Activated CD8-positive, alpha-beta T cell treated with anti-CD3 and anti-CD28 coated beads for 36 hours (primary cell): ENCODE measurements around the gene HOXD13. TPM values are rescaled to one million over a fixed set of nuclear protein-coding genes. Genes with fewer than 3 reads are reported as not detected.

ENCODE experiments used
- ATAC-seq: fragments of 200-7000 bp; cut with Tn5 transposase; one replicate; pipeline ENCODE4 v1.10.0; 2021; ENCODE audit warnings: mild to moderate bottlenecking, moderate library complexity
- CTCF ChIA-PET: fragments of 350-600 bp; sonication (Branson Sonifier 250); formaldehyde crosslinking; loops from one replicate; lab custom pipeline; 2021; ENCODE audit warnings: antibody characterized with exemption; lab: Charles Lee
- POLR2A ChIA-PET: fragments of 350-600 bp; sonication (Branson Sonifier 250); formaldehyde crosslinking; loops from one replicate; lab custom pipeline; 2021; ENCODE audit warnings: antibody characterized with exemption; lab: Charles Lee
- DNase-seq: peaks from one replicate; pipeline ENCODE4 v3.0.0-alpha.2; 2020
- H3K27ac Mint-ChIP-seq: one replicate; pipeline ENCODE4 v1.8.0; 2021; ENCODE audit warnings: mild to moderate bottlenecking, mixed read lengths
- H3K27me3 Mint-ChIP-seq: one replicate; pipeline ENCODE4 v1.8.0; 2021; ENCODE audit warnings: mixed read lengths
- H3K36me3 Mint-ChIP-seq: one replicate; pipeline ENCODE4 v1.8.0; 2021; ENCODE audit warnings: low read depth, mixed read lengths
- H3K4me1 Mint-ChIP-seq: one replicate; pipeline ENCODE4 v1.8.0; 2021; ENCODE audit warnings: low read depth, mixed read lengths
- H3K4me3 Mint-ChIP-seq: one replicate; pipeline ENCODE4 v1.8.0; 2021; ENCODE audit warnings: mild to moderate bottlenecking, moderate library complexity, mixed read lengths
- H3K9me3 Mint-ChIP-seq: one replicate; pipeline ENCODE4 v1.8.0; 2021; ENCODE audit warnings: mixed read lengths
- CTCF ChIP-seq: fragments of 200-600 bp; IDR thresholded peaks from one replicate; pipeline ENCODE4 v1.8.0; 2022; ENCODE audit warnings: antibody characterized with exemption, mild to moderate bottlenecking
- intact Hi-C: fragments of 100-400 bp; cut with micrococcal nuclease; formaldehyde crosslinking; loops from one replicate; pipeline ENCODE4 v1.10.0; 2022
- total RNA-seq, 2 experiments: library from RNA; stranded (reverse); gene quantifications; one replicate each; pipeline ENCODE4 v1.2.3, GENCODE V29; 2021

Gene HOXD13
- total RNA-seq, 2 experiments from 2014 or later = not detected

GRCh38 chr2:176085861-176086771 is 6.4 kb upstream of the HOXD13 start:
- H3K4me1 Mint-ChIP-seq = peaks cover 2% of the 10 kb centered on the region
- ATAC-seq = no peak
- intact Hi-C loops = loop anchor here (5.0 kb wide), 1 partner anchor 36 kb away; the partner anchor contains the start of gene HOXD9
- H3K27ac Mint-ChIP-seq = no peak overlapping the region
- peaks cover 13% of the 10 kb centered on the region for H3K36me3 Mint-ChIP-seq
- no peak overlapping the region for H3K4me3 Mint-ChIP-seq
- peaks cover 91% of the 10 kb centered on the region for H3K27me3 Mint-ChIP-seq
- no peak for DNase-seq
- peaks cover 11% of the 10 kb centered on the region for H3K9me3 Mint-ChIP-seq
- CTCF ChIA-PET = interaction anchor here (0.8 to 1.8 kb wide), 7 partner anchors 8 to 396 kb away, joined by 3 to 10 read pairs (median 4); no protein-coding TSS in a partner anchor
- TF ChIP-seq CTCF = peak; percentile 35
- POLR2A ChIA-PET = interaction anchor here (0.7 kb wide), 1 partner anchor 1249 kb away, joined by 3 read pairs; no protein-coding TSS in a partner anchor

GRCh38 chr2:176087330-176088047 is 5.0 kb upstream of the HOXD13 start:
- POLR2A ChIA-PET = no interaction called here
- CTCF ChIA-PET = interaction anchor here (1.9 to 2.4 kb wide), 2 partner anchors 10 to 398 kb away, joined by 13 to 17 read pairs; no protein-coding TSS in a partner anchor
- H3K36me3 Mint-ChIP-seq = peaks cover 10% of the 10 kb centered on the region
- ATAC-seq (no peak), DNase-seq (no peak)
- H3K9me3 Mint-ChIP-seq = peaks cover 7% of the 10 kb centered on the region
- H3K4me1 Mint-ChIP-seq = peaks cover 7% of the 10 kb centered on the region
- no peak overlapping the region for H3K4me3 Mint-ChIP-seq
- H3K27ac Mint-ChIP-seq = no peak overlapping the region
- intact Hi-C loops = loop anchor here (5.0 kb wide), 1 partner anchor 35 kb away; the partner anchor contains the start of gene HOXD9
- peaks cover 90% of the 10 kb centered on the region for H3K27me3 Mint-ChIP-seq
- TF ChIP-seq CTCF = no peak

- TF ChIP-seq CTCF = no peak
- peak; percentile 30 for ATAC-seq
- H3K27me3 Mint-ChIP-seq = peaks cover 85% of the 10 kb centered on the region
- H3K4me1 Mint-ChIP-seq = peaks cover 7% of the 10 kb centered on the region
- no peak overlapping the region for H3K27ac Mint-ChIP-seq
- intact Hi-C loops = loop anchor here (5.0 kb wide), 1 partner anchor 34 kb away; the partner anchor contains the start of gene HOXD9
- DNase-seq = no peak
- H3K4me3 Mint-ChIP-seq = peak overlapping the region; percentile 20
- ChIA-PET CTCF (interaction anchor here (1.7 to 2.4 kb wide), 3 partner anchors 9 to 398 kb away, joined by 6 to 17 read pairs (median 13); no protein-coding TSS in a partner anchor), POLR2A (no interaction called here)
- H3K36me3 Mint-ChIP-seq = peaks cover 8% of the 10 kb centered on the region
- H3K9me3 Mint-ChIP-seq = peaks cover 7% of the 10 kb centered on the region
Measured at GRCh38 chr2:176088048-176088936, 4.2 kb upstream of the HOXD13 start.

GRCh38 chr2:176088937-176089842 is 3.3 kb upstream of the HOXD13 start:
- ATAC-seq (no peak), DNase-seq (no peak)
- Mint-ChIP-seq H3K9me3 (no peaks in the 10 kb centered on the region), H3K4me3 (no peak overlapping the region), H3K27me3 (peaks cover 85% of the 10 kb centered on the region), H3K36me3 (peaks cover 3% of the 10 kb centered on the region), H3K27ac (no peak overlapping the region), H3K4me1 (peaks cover 7% of the 10 kb centered on the region)
- intact Hi-C loops = loop anchor here (5.0 kb wide), 1 partner anchor 33 kb away; the partner anchor contains the start of gene HOXD9
- ChIA-PET POLR2A (no interaction called here), CTCF (interaction anchor here (1.7 to 2.4 kb wide), 3 partner anchors 8 to 399 kb away, joined by 6 to 17 read pairs (median 13); no protein-coding TSS in a partner anchor)
- no peak for TF ChIP-seq CTCF
